Heart left ventricle (tissue), 13 donors: ENCODE measurements around the gene VWA1.

Experiments
- CTCF ChIP-seq, 12 donors: fragments of 200-600 bp; sonication (generic) in 4 of 12; IDR thresholded peaks; one replicate each; pipeline versions ENCODE4 v1.5.0 to v1.8.0; 2018 to 2022; ENCODE audit warnings: antibody characterized with exemption in 12 of 12, mild to moderate bottlenecking in 5 of 12
- POLR2A ChIP-seq, 2 donors: fragments of 450-650 bp; IDR thresholded peaks; one replicate each; pipeline ENCODE4 v1.6.1; 2017; ENCODE audit warnings: antibody characterized with exemption in 2 of 2, mild to moderate bottlenecking in 2 of 2, moderate library complexity in 2 of 2
- donor health status: ischemic (EF 13 %, LVEDD 7.1; RV severe dilation, severe dysfunction).
- donor health status: DM: no; HTN: yes; CAD: no.
- donor health status: DM: no; HTN: no; CAD: no.
- donor health status: ischemic (EF 25% LVEDD 6.9; RV normal size, moderate dysfunction).
- donor health status: ischemic (EF 25% LVEDD 5.7; RV mildly dilated, moderate dysfunction).
- donor health status: ischemic (EF 35%, LVEDD 5.7; RV mildly dilated, moderate dysfunction).
- donor health status: nonischemic (EF 11% LVEDD 7.7; RV severe dilation, severe dysfunction).
- donor health status: DM: yes; HTN: yes; CAD: no.
- donor health status: PGD.
- donor health status: ischemic (EF 29% LVEDD 5.4; RV normal size, mild dysfunction).
- donor health status: nonischemic (EF 23%, LVEDD 6.1; RV moderate dilation, normal function).

GRCh38 chr1:1470626-1471388, 35.3 kb downstream of the VWA1 start:
- TF ChIP-seq CTCF (IDR thresholded peaks at IDR 0.05) (no peak), POLR2A (IDR thresholded peaks at IDR 0.05) (no peak)
